H1 (cell line): ENCODE measurements around the gene TOMT. TPM values are rescaled to one million over a fixed set of nuclear protein-coding genes. Genes with fewer than 3 reads are reported as not detected.

Experiments used
- BCL11A ChIP-seq, 2 experiments: IDR thresholded peaks; one replicate each; pipeline ENCODE4 v1.6.1; 2011; ENCODE audit warnings: low read depth in 2 of 2, low read length in 2 of 2, mild to moderate bottlenecking in 2 of 2
- BRCA1 ChIP-seq: IDR thresholded peaks from 2 replicates; pipeline ENCODE4 v1.6.1; 2012; ENCODE audit warnings: low read depth, low read length, improper control_type of control experiment
- CHD7 ChIP-seq: fragments of 300-600 bp; sonication (generic); IDR thresholded peaks from 2 replicates; pipeline ENCODE4 v1.7.1; 2012; ENCODE audit warnings: low read length, moderate library complexity, mild to moderate bottlenecking, inconsistent platforms; ENCODE audit not compliant: insufficient replicate concordance
- GABPA ChIP-seq: IDR thresholded peaks from 2 replicates; pipeline ENCODE4 v1.6.1; 2011; ENCODE audit warnings: mild to moderate bottlenecking, low read length, moderate library complexity, borderline replicate concordance; ENCODE audit not compliant: insufficient read depth
- KDM4A ChIP-seq: IDR thresholded peaks from one replicate; pipeline ENCODE4 v1.7.1; 2012; ENCODE audit warnings: low read depth, mild to moderate bottlenecking, moderate library complexity, low read length, inconsistent platforms; ENCODE audit not compliant: severe bottlenecking
- RBBP5 ChIP-seq: IDR thresholded peaks from 2 replicates; pipeline ENCODE4 v1.7.1; 2012; ENCODE audit warnings: low read depth, mild to moderate bottlenecking, inconsistent platforms, low read length, moderate library complexity, borderline replicate concordance
- SUZ12 ChIP-seq: fragments of 200-600 bp; sonication (generic); IDR thresholded peaks from 2 replicates; pipeline ENCODE4 v1.6.1; 2012; ENCODE audit warnings: mild to moderate bottlenecking, inconsistent platforms, low read length, moderate library complexity, mixed read lengths
- TBP ChIP-seq: IDR thresholded peaks from 2 replicates; pipeline ENCODE4 v1.6.1; 2011; ENCODE audit warnings: low read depth, low read length, improper control_type of control experiment
- polyA plus RNA-seq, 7 experiments: library from polyadenylated mRNA; depleted of rRNA in 3 of 7; stranded (reverse) in 5 of 7; unstranded in 2 of 7; fragments of >200 nt in 5 of 7; fragments of 200-250 nt in 2 of 7; gene quantifications; 1 replicate in 5 of 7; 2 replicates in 1 of 7; 4 replicates in 1 of 7; pipeline versions ENCODE4 v1.2.1 to v1.2.3, GENCODE V29; 2011 to 2013; ENCODE audit warnings: missing spikeins in 2 of 7, mixed read lengths in 2 of 7
- total RNA-seq: library from RNA; stranded (reverse); fragmentation: NEBNext Ultra II Directional; extraction: Animal tissue kit (Norgen Biotek cat#: 25700); gene quantifications from 2 replicates; pipeline ENCODE4 v1.2.1, GENCODE V29; 2021

Gene TOMT
- total and polyA plus RNA-seq, 2 of the 8 experiments (the other 6 are each of a cell fraction or from before 2014, with no cell fraction given): 0.11 TPM; not detected in 1

GRCh38 chr11:72084076-72084475, 21.6 kb upstream of the TOMT start (continued):
- TF ChIP-seq CHD7: no peak
- TF ChIP-seq BRCA1: no peak
- no peak for TF ChIP-seq KDM4A
- TF ChIP-seq TBP: no peak
- TF ChIP-seq SUZ12: no peak
- TF ChIP-seq BCL11A (IDR thresholded peaks at IDR 0.05; ENCODE audit: low read depth in 2 of 2, low read length in 2 of 2): no peak
- TF ChIP-seq RBBP5: no peak
- no peak for TF ChIP-seq GABPA
